Measurements from ENCODE around the gene CFAP221. TPM values are rescaled to one million over a fixed set of nuclear protein-coding genes. Genes with fewer than 3 reads are reported as not detected.

Gene CFAP221
- total RNA-seq, 4 donors from 2014 or later = 0.51 to 5.0 (median 3.7) TPM

DNA sequence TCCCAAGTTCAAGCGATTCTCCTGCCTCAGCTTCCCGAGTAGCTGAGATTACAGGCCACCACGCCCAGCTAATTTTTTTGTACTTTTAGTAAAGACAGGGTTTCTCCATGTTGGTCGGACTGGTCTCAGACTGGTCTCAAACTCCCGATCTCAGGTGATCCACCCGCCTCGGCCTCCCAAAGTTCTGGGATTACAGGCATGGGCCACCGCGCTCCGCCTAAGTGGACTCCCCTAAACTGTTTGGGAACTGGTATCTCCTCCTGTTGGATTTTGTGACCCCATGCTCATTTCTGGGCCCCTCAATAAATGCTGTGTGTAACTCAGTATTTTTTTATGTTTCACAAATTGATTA lies 25.2 kb upstream of the CFAP221 start:
- no peaks in the 10 kb centered on the region for H3K9me3 ChIP-seq
- TF ChIP-seq, protein P1, sequence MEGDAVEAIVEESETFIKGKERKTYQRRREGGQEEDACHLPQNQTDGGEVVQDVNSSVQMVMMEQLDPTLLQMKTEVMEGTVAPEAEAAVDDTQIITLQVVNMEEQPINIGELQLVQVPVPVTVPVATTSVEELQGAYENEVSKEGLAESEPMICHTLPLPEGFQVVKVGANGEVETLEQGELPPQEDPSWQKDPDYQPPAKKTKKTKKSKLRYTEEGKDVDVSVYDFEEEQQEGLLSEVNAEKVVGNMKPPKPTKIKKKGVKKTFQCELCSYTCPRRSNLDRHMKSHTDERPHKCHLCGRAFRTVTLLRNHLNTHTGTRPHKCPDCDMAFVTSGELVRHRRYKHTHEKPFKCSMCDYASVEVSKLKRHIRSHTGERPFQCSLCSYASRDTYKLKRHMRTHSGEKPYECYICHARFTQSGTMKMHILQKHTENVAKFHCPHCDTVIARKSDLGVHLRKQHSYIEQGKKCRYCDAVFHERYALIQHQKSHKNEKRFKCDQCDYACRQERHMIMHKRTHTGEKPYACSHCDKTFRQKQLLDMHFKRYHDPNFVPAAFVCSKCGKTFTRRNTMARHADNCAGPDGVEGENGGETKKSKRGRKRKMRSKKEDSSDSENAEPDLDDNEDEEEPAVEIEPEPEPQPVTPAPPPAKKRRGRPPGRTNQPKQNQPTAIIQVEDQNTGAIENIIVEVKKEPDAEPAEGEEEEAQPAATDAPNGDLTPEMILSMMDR (IDR thresholded peaks at IDR 0.05) = no peak
- no peak for TF ChIP-seq POLR2A (IDR thresholded peaks at IDR 0.05)
- no peak overlapping the region for H3K4me3 ChIP-seq
- peaks cover 0 to 5% of the 10 kb centered on the region in 2 donors for H3K27me3 ChIP-seq
- intact Hi-C loops (cut with DNase I; ENCODE audit: low total_unique reads) = no loop called here
- no peaks in the 10 kb centered on the region for H3K4me1 ChIP-seq
- DNase-seq = no peak
- no peaks in the 10 kb centered on the region for H3K36me3 ChIP-seq
- H3K27ac ChIP-seq = no peak overlapping the region

DNA sequence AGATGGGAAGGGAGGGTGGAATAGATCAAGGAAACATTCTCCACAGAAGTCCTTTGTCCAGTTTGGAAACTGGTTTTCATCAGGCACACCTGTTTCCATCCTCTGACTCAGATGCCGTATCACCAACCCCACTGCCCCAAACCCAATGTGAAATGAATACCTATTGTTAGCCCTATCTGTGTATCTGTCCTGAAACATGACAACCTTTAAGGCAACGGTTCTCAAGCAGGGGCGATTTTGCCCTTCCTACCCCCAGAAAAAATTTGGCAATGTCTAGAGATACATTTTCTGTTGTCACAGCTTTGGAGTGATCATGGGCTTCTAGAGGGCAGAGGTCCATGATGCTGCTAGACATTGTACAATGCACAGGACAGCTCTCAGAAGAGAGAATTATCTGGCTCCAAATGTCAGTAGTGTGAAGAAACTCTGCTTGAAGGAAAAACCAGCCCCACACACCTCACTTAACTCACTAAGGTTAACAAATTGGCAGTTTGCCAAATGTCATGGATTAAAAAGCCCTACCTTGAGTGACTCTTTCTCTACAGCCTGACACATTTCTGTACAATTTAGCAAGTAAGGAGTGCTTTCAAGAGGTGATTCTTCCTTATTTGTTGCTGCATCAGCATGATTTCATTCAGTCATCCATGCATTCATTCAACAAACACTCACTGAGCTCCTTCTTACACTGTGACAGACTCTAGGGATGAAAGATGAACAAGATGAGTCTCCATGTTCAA lies 23.4 kb upstream of the CFAP221 start:
- Histone ChIP-seq H3K4me3 (no peak overlapping the region), H3K36me3 (no peaks in the 10 kb centered on the region), H3K27ac (no peak overlapping the region), H3K27me3 (peaks cover 0 to 5% of the 10 kb centered on the region in 2 donors), H3K4me1 (no peaks in the 10 kb centered on the region), H3K9me3 (no peaks in the 10 kb centered on the region)
- no peak for DNase-seq
- intact Hi-C loops (cut with DNase I; ENCODE audit: low total_unique reads) = no loop called here
- TF ChIP-seq, protein P1 (IDR thresholded peaks at IDR 0.05) = no peak
- no peak for TF ChIP-seq POLR2A (IDR thresholded peaks at IDR 0.05)

DNA sequence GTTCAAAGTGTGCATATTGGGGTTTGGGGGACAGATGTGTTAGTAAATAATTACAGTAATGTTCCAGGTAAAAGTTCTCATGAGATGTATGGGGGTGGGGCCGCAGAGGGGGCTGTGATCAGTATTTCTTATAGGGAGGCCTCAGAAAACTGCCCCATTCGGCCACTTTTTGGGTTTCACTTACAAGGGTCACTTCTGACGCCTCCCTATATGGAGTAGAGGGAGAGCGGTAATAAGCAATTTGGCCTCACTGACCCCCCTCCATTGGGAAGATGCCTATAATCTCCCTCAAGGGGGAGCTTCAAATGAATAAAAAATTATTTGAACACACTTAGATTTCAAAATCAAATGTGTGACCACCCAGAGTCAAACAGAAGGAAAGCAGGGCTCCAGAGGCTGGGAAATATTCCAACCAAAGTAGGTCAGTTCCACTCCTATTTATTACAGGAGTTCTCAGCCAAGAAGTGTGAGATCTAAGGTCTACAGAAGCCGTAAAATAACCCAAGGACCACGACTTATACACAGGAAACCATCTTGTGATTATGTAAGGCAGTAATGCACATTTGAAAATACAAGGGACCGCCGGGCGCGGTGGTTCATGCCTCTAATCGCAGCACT lies 22.7 kb upstream of the CFAP221 start:
- no peak for TF ChIP-seq POLR2A (IDR thresholded peaks at IDR 0.05)
- TF ChIP-seq, protein P1 (IDR thresholded peaks at IDR 0.05) = no peak
- no peaks in the 10 kb centered on the region for H3K4me1 ChIP-seq
- intact Hi-C loops (cut with DNase I; ENCODE audit: low total_unique reads) = no loop called here

DNA sequence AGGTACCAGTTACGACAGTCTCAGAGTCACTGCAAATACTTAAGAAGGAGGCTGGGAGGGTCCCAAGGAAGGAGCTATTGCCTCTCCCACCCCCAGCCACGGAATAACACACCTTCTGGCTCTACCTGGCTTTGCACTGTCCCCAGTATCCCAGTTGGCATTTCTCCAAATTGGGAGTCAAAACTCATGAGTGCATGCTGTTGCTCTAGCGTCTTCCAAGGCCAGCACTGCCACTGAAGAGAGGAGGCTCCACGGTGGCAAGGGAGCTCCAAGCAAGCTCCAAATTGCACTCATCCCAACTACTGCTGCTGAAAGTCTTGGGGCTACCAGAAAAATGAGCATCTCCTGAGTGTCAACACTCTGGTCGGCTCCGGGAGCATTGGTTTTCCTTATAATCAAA lies 21.6 kb upstream of the CFAP221 start:
- Histone ChIP-seq H3K27me3 (peaks cover 0 to 5% of the 10 kb centered on the region in 2 donors), H3K4me3 (no peak overlapping the region), H3K4me1 (no peaks in the 10 kb centered on the region), H3K9me3 (no peaks in the 10 kb centered on the region), H3K27ac (no peak overlapping the region), H3K36me3 (no peaks in the 10 kb centered on the region)
- TF ChIP-seq, protein P1 (IDR thresholded peaks at IDR 0.05) = no peak
- TF ChIP-seq POLR2A (IDR thresholded peaks at IDR 0.05) = no peak
- no peak for DNase-seq
- intact Hi-C loops (cut with DNase I; ENCODE audit: low total_unique reads) = no loop called here

More for the DNA sequence above, 22.7 kb upstream of the CFAP221 start:
- Histone ChIP-seq H3K4me3 (no peak overlapping the region), H3K27ac (no peak overlapping the region), H3K9me3 (no peaks in the 10 kb centered on the region), H3K27me3 (peaks cover 0 to 5% of the 10 kb centered on the region in 2 donors), H3K36me3 (no peaks in the 10 kb centered on the region)
- no peak for DNase-seq

DNA sequence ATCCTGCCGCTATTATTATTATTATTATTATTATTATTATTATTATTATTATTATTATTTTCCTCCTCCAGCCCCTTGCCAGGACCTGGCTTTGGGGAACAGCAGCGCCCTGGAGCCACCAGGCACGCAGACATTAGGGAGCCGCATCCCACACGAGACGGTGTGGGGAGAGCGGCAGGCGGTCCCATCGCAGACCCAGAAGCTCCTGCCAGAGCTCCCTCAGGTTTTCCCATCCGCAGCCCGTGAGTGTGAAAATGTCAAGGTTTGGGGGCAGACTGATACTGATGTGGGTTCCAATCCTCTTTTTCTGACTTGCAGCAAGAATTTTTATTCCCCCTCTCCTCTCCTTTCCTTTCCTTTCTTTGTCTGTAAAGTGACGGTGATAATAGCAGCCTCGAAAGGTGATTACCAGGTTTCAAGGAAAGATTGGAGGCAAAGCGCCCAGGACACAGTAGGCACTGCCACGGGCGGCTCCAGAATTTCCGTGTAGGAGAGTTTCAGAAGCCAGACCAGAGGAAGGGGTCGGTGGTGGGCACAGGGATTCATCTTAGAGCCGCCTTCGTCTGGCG lies 20.8 kb upstream of the CFAP221 start:
- H3K36me3 ChIP-seq = no peaks in the 10 kb centered on the region
- no peaks in the 10 kb centered on the region for H3K4me1 ChIP-seq
- TF ChIP-seq, protein P1 (IDR thresholded peaks at IDR 0.05) = no peak
- no peak for TF ChIP-seq POLR2A (IDR thresholded peaks at IDR 0.05)
- peaks cover 0 to 5% of the 10 kb centered on the region in 2 donors for H3K27me3 ChIP-seq
- intact Hi-C loops (cut with DNase I; ENCODE audit: low total_unique reads) = no loop called here
- DNase-seq = no peak
- no peaks in the 10 kb centered on the region for H3K9me3 ChIP-seq
- H3K27ac ChIP-seq = no peak overlapping the region
- no peak overlapping the region for H3K4me3 ChIP-seq

Measured in uterus (tissue), 4 donors.